Mesothelial cell of epicardium (in vitro differentiated cells): ENCODE data around the gene NAV2. TPM values are rescaled to one million over a fixed set of nuclear protein-coding genes. Genes with fewer than 3 reads are reported as not detected.
"Not testable (repeated sequence)": the region's sequence is repeated elsewhere in the genome, so short reads cannot be mapped to it uniquely, and the experiment has no call there.

Experiments used
- DNase-seq, 2 experiments: peaks; one replicate each; pipeline ENCODE4 v3.0.0; 2021; ENCODE audit warnings: low spot score in 2 of 2; ENCODE audit not compliant: unreplicated experiment in 2 of 2
- H3K27ac Mint-ChIP-seq: 2 replicates; pipeline ENCODE4 v1.8.0; 2021; ENCODE audit warnings: mixed read lengths
- H3K27me3 Mint-ChIP-seq: 2 replicates; pipeline ENCODE4 v1.8.0; 2021; ENCODE audit warnings: low read depth, mixed read lengths
- H3K36me3 Mint-ChIP-seq: 2 replicates; pipeline ENCODE4 v1.8.0; 2021; ENCODE audit warnings: mixed read lengths
- H3K4me1 Mint-ChIP-seq: 2 replicates; pipeline ENCODE4 v1.8.0; 2021; ENCODE audit warnings: mixed read lengths
- H3K4me3 Mint-ChIP-seq: 2 replicates; pipeline ENCODE4 v1.8.0; 2021; ENCODE audit warnings: mild to moderate bottlenecking, moderate library complexity, mixed read lengths
- H3K9me3 Mint-ChIP-seq: 2 replicates; pipeline ENCODE4 v1.8.0; 2021; ENCODE audit warnings: mixed read lengths
- CTCF ChIP-seq: fragments of 200-600 bp; sonication (generic); IDR thresholded peaks from one replicate; pipeline ENCODE4 v1.5.0; 2021; ENCODE audit warnings: antibody characterized with exemption; ENCODE audit not compliant: unreplicated experiment
- total RNA-seq: library from RNA; stranded (reverse); gene quantifications from 3 replicates; pipeline ENCODE4 v1.2.1, GENCODE V29; 2021

NAV2 gene
- total RNA-seq, 1 donor from 2014 or later = 69.8 TPM

- Mint-ChIP-seq H3K27ac (no peak overlapping the region), H3K27me3 (no peaks in the 10 kb centered on the region), H3K9me3 (no peaks in the 10 kb centered on the region), H3K36me3 (no peaks in the 10 kb centered on the region), H3K4me1 (peaks cover 37% of the 10 kb centered on the region), H3K4me3 (no peak overlapping the region)
- TF ChIP-seq CTCF = no peak
- DNase-seq = no peak
Measured at GRCh38 chr11:19956228-19956627, 243.6 kb downstream of the NAV2 start.

DNA sequence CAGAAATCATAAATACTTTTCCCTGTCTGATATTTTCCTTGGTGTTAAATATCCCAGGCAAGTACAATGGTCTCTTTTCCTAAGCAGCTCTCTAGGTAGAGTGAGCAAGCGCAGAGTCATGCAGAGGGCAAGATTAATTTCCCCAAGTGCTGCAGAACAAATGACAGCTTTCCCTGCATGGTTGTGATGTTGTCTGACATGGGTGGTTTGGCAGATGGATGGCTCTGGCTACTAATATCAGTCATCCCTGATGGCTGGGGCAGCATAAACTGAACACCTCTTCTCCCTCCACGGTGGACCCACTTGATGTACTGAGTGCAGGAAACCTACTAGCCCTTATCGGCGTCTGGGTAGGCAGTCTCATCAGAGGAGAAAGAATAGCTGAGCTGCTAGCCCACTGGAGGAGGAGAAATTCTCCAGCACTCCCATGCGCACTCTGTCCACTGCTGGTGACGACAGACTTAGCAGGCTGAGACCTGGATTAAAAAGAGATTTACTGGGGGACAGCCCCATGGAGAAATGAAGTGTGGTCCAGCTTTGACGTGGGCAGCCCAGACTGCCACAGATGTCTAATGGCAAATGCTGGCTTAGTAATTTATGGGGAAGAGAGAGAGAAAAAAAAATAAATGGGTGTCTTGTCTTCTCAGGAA, 244.8 kb downstream of the NAV2 start:
- no peak for DNase-seq
- no peak for TF ChIP-seq CTCF
- peak overlapping the region; percentile 51 for H3K27ac Mint-ChIP-seq
- no peak overlapping the region for H3K4me3 Mint-ChIP-seq
- H3K9me3 Mint-ChIP-seq = no peaks in the 10 kb centered on the region
- no peaks in the 10 kb centered on the region for H3K36me3 Mint-ChIP-seq
- no peaks in the 10 kb centered on the region for H3K27me3 Mint-ChIP-seq
- peaks cover 28% of the 10 kb centered on the region for H3K4me1 Mint-ChIP-seq

DNA sequence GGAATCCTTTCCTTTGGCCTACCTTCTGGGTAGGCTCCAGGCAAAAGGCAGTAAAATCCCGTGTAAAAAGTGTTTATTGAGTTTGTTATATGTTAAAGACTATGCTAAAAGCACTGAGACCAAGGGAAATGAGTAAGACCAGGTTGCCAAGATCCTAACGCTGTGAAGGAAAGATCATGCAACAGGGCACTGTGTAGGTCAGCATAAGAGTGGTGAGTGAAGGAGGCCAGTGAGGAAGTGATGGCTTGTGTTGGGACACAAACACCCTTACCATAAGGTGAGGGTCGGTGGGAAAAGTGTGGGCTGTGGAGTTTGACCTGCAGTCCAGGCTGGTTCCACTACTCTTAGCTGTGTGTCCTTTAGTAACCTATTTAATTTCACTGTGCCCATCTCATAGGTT, 245.6 kb downstream of the NAV2 start:
- no peak overlapping the region for H3K27ac Mint-ChIP-seq
- peaks cover 28% of the 10 kb centered on the region for H3K4me1 Mint-ChIP-seq

GRCh38 chr11:19959210-19959609, 246.6 kb downstream of the NAV2 start:
- no peaks in the 10 kb centered on the region for H3K9me3 Mint-ChIP-seq
- H3K4me1 Mint-ChIP-seq = peaks cover 23% of the 10 kb centered on the region
- no peaks in the 10 kb centered on the region for H3K27me3 Mint-ChIP-seq
- no peak for DNase-seq
- H3K36me3 Mint-ChIP-seq = no peaks in the 10 kb centered on the region
- H3K4me3 Mint-ChIP-seq = no peak overlapping the region
- no peak overlapping the region for H3K27ac Mint-ChIP-seq
- no peak for TF ChIP-seq CTCF

More for the DNA sequence above, 245.6 kb downstream of the NAV2 start:
- TF ChIP-seq CTCF = no peak
- Mint-ChIP-seq H3K9me3 (no peaks in the 10 kb centered on the region), H3K27me3 (no peaks in the 10 kb centered on the region), H3K4me3 (no peak overlapping the region), H3K36me3 (no peaks in the 10 kb centered on the region)
- no peak for DNase-seq

- no peaks in the 10 kb centered on the region for H3K36me3 Mint-ChIP-seq
- no peak for TF ChIP-seq CTCF
- no peaks in the 10 kb centered on the region for H3K9me3 Mint-ChIP-seq
- no peak overlapping the region for H3K4me3 Mint-ChIP-seq
- no peak for DNase-seq
- H3K27me3 Mint-ChIP-seq = no peaks in the 10 kb centered on the region
- H3K27ac Mint-ChIP-seq = no peak overlapping the region
- H3K4me1 Mint-ChIP-seq = peaks cover 23% of the 10 kb centered on the region
Measured at GRCh38 chr11:19959648-19960059, 247.0 kb downstream of the NAV2 start.

GRCh38 chr11:19960410-19960809, 247.8 kb downstream of the NAV2 start:
- not testable (repeated sequence) for H3K4me3 Mint-ChIP-seq

More at GRCh38 chr11:19960410-19960809, 247.8 kb downstream of the NAV2 start:
- H3K36me3 Mint-ChIP-seq, DNase-seq, H3K9me3 Mint-ChIP-seq, H3K27ac Mint-ChIP-seq, H3K27me3 Mint-ChIP-seq: not testable (repeated sequence)
- peaks cover 25% of the 10 kb centered on the region for H3K4me1 Mint-ChIP-seq
